Activated naive CD4-positive, alpha-beta T cell treated with Interleukin-2 at 50 U/mL for 16 hours (primary cell): ENCODE data around the gene PSMG4.
"Not testable (repeated sequence)": the region's sequence is repeated elsewhere in the genome, so short reads cannot be mapped to it uniquely, and the experiment has no call there.

ENCODE experiments used
- DNase-seq: peaks from one replicate; pipeline ENCODE4 v3.0.0-alpha.2; 2020

PSMG4 gene

GRCh38 chr6:3230900-3231246, 27.9 kb upstream of the PSMG4 start:
- DNase-seq = no peak

GRCh38 chr6:3231247-3232016, 27.3 kb upstream of the PSMG4 start:
- DNase-seq = no peak

DNA sequence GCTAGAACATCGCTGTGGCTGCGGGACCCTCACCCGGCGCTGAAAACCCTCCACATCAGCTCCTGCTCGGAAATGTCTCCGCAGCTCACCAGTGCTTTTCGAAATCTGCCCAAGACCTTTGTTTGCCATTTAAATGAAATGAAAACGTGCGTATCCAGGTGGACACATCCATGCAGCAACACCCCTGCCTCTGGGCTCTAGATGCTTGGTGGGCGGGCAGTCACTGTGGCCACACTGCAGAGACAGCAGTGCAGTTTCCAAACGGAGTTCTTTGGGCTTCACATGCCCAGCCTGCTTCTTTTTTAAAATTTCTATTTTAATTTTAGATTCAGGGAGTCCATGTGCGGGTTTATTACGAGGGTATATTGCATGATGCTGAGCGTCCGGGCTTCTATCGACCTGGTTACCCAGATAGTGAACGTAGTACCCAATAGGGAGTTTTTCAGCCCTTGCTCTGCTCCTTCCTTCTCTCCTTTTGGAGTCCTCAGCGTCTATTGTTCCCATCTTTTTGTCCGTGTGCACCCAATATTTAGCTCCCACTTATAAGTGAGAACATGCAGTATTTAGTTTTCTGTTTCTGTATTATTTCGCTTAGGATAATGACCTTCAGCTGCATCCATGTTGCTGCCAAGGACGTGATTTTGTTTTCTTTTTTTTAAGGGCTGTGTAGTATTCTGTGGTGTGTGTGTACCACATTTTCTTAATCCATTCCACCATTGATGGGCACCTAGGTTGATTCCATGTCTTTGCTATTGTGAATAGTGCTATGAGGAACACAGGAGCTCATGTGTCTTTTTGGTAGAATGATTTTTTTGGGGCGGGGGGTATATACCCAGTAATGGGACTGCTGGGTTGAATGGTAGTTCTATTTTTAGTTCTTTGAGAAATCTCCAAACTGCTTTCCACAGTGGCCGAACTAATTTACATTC, 26.5 kb upstream of the PSMG4 start:
- DNase-seq = no peak

GRCh38 chr6:3233321-3233720, 25.4 kb upstream of the PSMG4 start:
- no peak for DNase-seq

GRCh38 chr6:3233904-3234303, 24.8 kb upstream of the PSMG4 start:
- no peak for DNase-seq

DNA sequence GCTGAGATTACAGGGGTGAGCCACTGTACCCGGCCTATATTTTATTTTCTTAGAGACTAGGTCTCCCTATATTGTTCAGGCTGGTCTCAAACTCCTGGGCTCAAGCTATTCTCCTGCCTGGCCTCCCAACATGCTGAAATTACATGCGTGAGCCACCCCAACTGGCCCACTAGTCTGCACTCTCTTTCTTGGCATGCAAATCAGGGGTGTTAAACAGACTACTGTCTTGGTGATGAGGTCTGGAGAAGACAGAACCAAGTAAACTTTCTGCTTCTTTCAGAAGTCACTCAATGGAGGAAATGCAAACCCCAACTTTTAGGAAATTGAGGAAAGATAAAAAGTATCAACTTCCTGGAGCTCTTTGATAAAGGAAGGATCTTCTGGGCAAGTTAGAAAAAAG, 23.3 kb upstream of the PSMG4 start:
- no peak for DNase-seq

DNA sequence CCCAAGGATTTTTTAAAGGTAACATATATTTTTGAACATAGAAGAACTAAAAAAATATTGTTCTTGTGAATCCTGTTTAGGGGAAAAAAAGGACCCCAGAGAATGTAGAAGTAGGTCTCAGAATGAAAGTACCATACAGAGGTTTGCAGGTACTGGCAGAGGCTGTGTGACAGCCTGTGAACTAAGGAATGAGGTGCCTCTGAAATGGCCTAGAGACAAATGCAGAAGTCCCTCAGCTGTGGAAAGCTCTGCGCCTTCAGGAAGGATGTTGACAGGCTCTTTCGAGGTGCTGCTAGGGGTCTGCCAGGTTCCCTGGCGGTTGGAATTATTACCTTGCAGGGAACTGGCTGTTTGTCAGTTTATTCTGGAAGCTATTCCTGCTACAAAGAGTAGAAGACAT, 22.7 kb upstream of the PSMG4 start:
- DNase-seq = no peak

DNA sequence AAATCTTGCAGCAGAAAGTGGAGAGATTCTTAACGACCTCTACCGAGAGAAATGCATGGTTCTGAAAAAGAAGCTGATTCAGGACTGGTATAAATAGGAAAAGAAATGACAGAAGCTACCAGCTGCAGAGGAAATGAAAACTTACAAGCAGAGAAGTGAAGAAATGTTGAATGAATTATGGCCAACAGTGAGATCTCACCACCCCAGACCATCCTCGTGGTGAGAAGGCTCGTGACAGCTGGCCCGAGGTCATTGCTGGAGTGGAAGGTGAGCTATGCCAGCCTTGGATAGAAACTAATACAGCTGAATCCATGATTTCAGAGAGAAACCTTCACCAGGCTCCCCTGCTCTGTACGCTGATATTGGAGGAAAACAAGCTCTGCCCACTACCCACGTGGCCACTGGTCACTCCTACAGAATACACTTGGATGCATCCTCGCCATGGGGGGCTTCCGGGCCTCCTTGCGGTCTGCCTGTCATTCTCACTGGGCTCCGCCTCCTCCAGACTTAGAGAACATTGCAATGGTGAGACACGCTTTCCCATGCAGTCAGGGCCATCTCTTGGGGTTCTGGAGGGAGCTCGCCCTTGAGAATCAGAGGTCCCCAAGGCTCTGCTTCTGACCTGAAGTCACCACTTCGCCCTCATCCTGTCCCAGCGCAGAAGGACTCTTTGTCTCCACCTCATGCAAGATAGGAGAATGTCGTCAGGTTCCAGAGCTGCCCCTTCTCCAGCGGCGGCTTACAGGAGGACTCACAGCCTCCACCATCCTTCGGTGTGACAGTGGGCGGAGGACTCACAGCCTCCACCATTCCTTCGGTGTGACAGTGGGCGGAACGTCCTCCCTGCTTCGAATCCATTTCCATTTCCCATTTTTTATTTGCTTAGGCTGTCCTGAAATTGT, 20.7 kb upstream of the PSMG4 start:
- DNase-seq = no peak

DNA sequence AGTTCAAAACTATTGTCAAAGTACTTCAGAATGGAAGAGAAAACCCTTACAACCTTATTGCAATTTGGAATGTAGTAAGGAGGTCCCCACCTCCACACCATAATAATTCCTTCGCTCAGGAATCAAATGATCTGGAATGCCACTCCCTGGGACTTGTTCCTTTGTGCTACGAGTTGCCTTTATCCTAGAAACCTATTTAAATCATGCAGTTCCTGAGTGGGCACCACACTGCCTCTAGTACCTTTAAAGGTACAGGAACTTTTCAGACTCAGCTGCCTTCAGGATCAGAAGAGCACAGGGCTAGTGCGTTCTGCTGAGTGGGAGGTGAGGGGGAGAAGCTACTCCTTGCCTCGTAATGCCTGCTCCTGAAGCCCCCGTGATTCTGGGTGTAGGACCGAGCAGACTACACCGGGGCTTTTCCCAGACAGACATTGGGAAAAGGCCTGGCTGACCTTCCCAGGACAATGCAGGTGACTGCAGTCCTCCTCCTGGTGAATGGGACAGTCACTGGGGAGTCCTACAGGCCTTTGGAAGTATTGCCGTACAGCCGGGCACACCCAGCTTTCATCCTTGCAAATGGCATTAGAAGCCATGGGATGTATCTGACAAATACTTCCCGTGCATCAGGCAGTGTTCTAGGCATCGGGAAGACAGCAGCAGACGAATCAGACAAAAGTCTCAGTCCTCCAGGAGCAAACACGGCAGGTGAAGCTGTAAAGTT, 19.5 kb upstream of the PSMG4 start:
- DNase-seq = no peak

- DNase-seq = no peak
Measured at GRCh38 chr6:3240595-3240994, 18.2 kb upstream of the PSMG4 start.

GRCh38 chr6:3241745-3242144, 17.0 kb upstream of the PSMG4 start:
- not testable (repeated sequence) for DNase-seq

DNA sequence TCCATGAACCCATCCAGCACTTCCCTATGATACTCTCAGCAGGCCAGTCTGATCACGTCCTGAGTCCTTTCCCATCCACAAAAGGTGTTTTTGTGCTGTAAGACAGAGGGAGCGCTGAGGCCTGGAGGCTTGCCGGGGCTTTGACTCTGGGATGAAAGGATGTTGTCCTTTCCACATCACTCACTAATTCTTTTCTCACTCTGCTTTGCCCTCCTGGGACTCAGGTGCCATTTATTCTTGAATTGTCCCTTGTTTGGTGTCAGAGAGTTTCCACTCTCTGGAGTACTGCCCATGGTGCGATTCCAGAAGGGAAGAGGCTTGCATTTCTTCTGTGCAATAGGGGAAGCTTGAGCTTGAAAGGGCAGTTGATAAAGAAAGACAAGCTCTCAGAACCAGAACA, 16.0 kb upstream of the PSMG4 start:
- no peak for DNase-seq

- DNase-seq = no peak
Measured at GRCh38 chr6:3244003-3244831, 14.5 kb upstream of the PSMG4 start.

DNA sequence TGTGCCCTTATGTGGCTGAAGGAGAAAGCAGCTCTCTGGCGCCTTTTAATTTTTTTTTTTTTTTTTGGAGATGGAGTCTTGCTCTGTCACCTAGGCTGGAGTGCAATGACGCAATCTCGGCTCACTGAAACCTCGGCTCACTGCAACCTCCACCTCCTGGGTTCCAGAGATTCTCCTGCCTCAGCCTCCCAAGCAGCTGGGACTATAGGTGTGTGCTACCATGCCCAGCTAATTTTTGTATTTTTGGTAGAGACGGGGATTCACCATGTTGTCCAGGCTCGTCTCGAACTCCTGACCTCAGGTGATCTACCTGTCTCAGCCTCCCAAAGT, 13.9 kb upstream of the PSMG4 start:
- not testable (repeated sequence) for DNase-seq

DNA sequence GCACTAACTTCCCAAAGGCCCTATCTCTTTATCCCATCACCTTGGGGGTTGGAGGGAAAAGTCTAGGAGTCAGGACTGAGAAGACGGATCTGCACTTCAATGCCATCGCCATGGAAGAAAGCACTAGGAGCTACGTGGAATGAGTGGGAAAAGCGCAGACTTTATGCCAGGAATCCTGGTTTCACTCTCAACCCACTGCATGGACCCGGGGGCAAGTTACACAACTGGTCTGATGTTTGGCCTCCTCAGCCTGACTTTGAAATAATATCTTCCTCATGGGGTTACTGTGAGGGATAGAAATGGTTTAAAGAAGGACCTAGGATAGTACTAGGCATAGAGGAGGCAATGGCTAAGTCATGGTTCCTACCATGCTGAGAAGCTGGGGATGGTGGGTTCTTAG, 13.5 kb upstream of the PSMG4 start:
- DNase-seq = no peak

GRCh38 chr6:3247255-3248146, 11.2 kb upstream of the PSMG4 start:
- DNase-seq = no peak

DNA sequence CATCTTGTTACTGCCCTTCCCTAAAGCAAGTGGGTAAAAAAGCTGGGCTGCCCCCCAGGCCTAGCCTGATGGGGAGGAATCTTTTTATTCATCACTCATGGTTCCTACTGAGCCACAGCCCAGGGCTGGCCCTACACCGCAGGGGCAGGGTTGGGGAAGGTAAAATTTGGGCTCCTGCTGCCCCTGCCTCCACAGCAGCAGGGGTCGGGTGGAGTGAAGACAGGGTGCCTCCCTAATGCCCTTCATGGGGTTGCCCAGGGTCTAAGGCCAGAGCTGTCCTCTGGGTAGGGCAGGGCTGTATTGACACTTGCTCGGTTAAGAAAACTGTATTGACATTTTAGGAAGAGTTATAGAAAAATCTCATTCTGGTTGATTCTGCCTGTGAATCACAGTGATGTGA, 8.9 kb upstream of the PSMG4 start:
- no peak for DNase-seq

GRCh38 chr6:3250231-3250675, 8.5 kb upstream of the PSMG4 start:
- DNase-seq = no peak

GRCh38 chr6:3251462-3252314, 7.1 kb upstream of the PSMG4 start:
- peak; percentile 84 for DNase-seq

DNA sequence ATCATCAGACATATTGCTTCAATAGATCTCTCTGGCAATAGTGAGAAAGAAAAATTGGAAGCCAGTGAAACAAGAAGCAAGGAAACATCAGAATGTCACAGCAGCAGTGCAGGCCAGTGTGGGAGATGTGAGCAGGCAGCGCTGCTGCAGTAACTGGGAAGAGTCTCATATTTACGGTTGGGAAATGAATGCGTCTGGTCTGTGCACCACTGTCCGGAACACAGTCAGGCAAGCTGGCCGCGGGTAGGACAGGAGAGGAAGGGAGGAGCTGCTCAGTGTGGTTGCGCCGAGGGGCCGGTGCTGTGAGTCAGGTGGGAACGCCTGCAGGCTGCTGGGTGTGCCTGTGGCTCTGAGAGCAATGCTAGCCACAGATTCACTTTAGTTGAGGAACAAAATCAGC, 6.4 kb upstream of the PSMG4 start:
- no peak for DNase-seq
